OCI-LY3 (cell line): ENCODE results near the gene OTULINL.

Experiments
- H2AFZ ChIP-seq: fragments of 200-600, 300-600 bp; shearing (Covaris generic); 2 replicates; pipeline ENCODE4 v1.6.0; 2014; ENCODE audit warnings: antibody characterized with exemption, low read depth, low read length
- H3K27ac ChIP-seq: fragments of 200-600, 300-600 bp; sonication (generic); 2 replicates; pipeline ENCODE4 v1.5.1; 2014; ENCODE audit warnings: mild to moderate bottlenecking, low read length, moderate library complexity, mixed read lengths
- H3K27me3 ChIP-seq: fragments of 200-600, 300-600 bp; sonication (generic); 2 replicates; pipeline ENCODE4 v1.6.1; 2014; ENCODE audit warnings: low read depth, low read length, mixed read lengths
- H3K36me3 ChIP-seq: fragments of 200-600, 300-600 bp; sonication (generic); replicated peaks from 2 replicates; pipeline ENCODE3; 2014; ENCODE audit warnings: low read depth, low read length, mixed read lengths
- H3K4me1 ChIP-seq: fragments of 300-600, 200-600 bp; sonication (generic); 2 replicates; pipeline ENCODE4 v1.6.1; 2014; ENCODE audit warnings: low read length, mixed read lengths
- H3K4me2 ChIP-seq: fragments of 200-600, 300-600 bp; sonication (generic); 2 replicates; pipeline ENCODE4 v1.6.1; 2014; ENCODE audit warnings: low read length, mixed read lengths
- H3K4me3 ChIP-seq: fragments of 300-600, 200-600 bp; sonication (generic); 2 replicates; pipeline ENCODE4 v1.5.1; 2014; ENCODE audit warnings: antibody characterized with exemption, mild to moderate bottlenecking, low read length, moderate library complexity
- H3K79me2 ChIP-seq: fragments of 300-600, 200-600 bp; shearing (Covaris generic); 2 replicates; pipeline ENCODE4 v1.6.1; 2014; ENCODE audit warnings: mild to moderate bottlenecking, low read length, mixed read lengths
- H3K9ac ChIP-seq: fragments of 300-600, 200-600 bp; shearing (Covaris generic); 2 replicates; pipeline ENCODE4 v1.6.0; 2014; ENCODE audit warnings: mild to moderate bottlenecking, low read length, moderate library complexity
- H3K9me3 ChIP-seq: fragments of 200-600, 300-600 bp; shearing (Covaris generic); 2 replicates; pipeline ENCODE4 v1.6.1; 2014; ENCODE audit warnings: low read length, mixed read lengths; ENCODE audit not compliant: insufficient read depth
- H4K20me1 ChIP-seq: fragments of 200-600, 300-600 bp; sonication (generic); 2 replicates; pipeline ENCODE4 v1.6.1; 2016; ENCODE audit warnings: low read length, mixed read lengths; ENCODE audit not compliant: insufficient read depth
- CTCF ChIP-seq: fragments of 200-600, 300-600 bp; sonication (generic); IDR thresholded peaks from 2 replicates; pipeline ENCODE4 v1.5.1; 2014; ENCODE audit warnings: antibody characterized with exemption, low read length, low read depth
- EZH2phosphoT487 ChIP-seq: fragments of 200-600 bp; shearing (Covaris generic); IDR thresholded peaks from 2 replicates; pipeline ENCODE4 v1.6.1; 2018; ENCODE audit warnings: antibody characterized with exemption, mixed run types, low read depth

Gene OTULINL

GRCh38 chr5:14576206-14576605 is 5.4 kb upstream of the OTULINL start:
- H3K4me2 ChIP-seq, result no peak overlapping the region
- no peak overlapping the region for H3K27ac ChIP-seq
- H3K9ac ChIP-seq, result no peak overlapping the region
- no peak overlapping the region for H2AFZ ChIP-seq
- H4K20me1 ChIP-seq, result no peaks in the 10 kb centered on the region
- TF ChIP-seq EZH2phosphoT487 (no peak), CTCF (no peak)
- no peaks in the 10 kb centered on the region for H3K36me3 ChIP-seq
- no peaks in the 10 kb centered on the region for H3K9me3 ChIP-seq
- H3K79me2 ChIP-seq, result no peaks in the 10 kb centered on the region
- no peak overlapping the region for H3K4me3 ChIP-seq
- H3K27me3 ChIP-seq, result no peaks in the 10 kb centered on the region
- H3K4me1 ChIP-seq, result peaks cover 10% of the 10 kb centered on the region

- no peaks in the 10 kb centered on the region for H3K9me3 ChIP-seq
- TF ChIP-seq CTCF (no peak), EZH2phosphoT487 (no peak)
- H3K4me2 ChIP-seq, result no peak overlapping the region
- H3K27me3 ChIP-seq, result no peaks in the 10 kb centered on the region
- H2AFZ ChIP-seq, result no peak overlapping the region
- peaks cover 10% of the 10 kb centered on the region for H3K4me1 ChIP-seq
- H3K9ac ChIP-seq, result no peak overlapping the region
- no peaks in the 10 kb centered on the region for H3K79me2 ChIP-seq
- no peak overlapping the region for H3K27ac ChIP-seq
- H4K20me1 ChIP-seq, result no peaks in the 10 kb centered on the region
- no peaks in the 10 kb centered on the region for H3K36me3 ChIP-seq
- no peak overlapping the region for H3K4me3 ChIP-seq
Observed at GRCh38 chr5:14577079-14577725, 4.4 kb upstream of the OTULINL start.

GRCh38 chr5:14577971-14578370 is 3.6 kb upstream of the OTULINL start:
- no peak overlapping the region for H3K4me2 ChIP-seq
- no peaks in the 10 kb centered on the region for H3K27me3 ChIP-seq
- no peaks in the 10 kb centered on the region for H3K79me2 ChIP-seq
- H3K4me1 ChIP-seq, result peaks cover 12% of the 10 kb centered on the region
- no peak overlapping the region for H3K4me3 ChIP-seq
- no peak for TF ChIP-seq EZH2phosphoT487
- no peak for TF ChIP-seq CTCF
- no peaks in the 10 kb centered on the region for H3K36me3 ChIP-seq
- H4K20me1 ChIP-seq, result no peaks in the 10 kb centered on the region
- H2AFZ ChIP-seq, result no peak overlapping the region
- H3K9ac ChIP-seq, result no peak overlapping the region
- no peak overlapping the region for H3K27ac ChIP-seq
- H3K9me3 ChIP-seq, result no peaks in the 10 kb centered on the region

- no peaks in the 10 kb centered on the region for H3K36me3 ChIP-seq
- no peak for TF ChIP-seq CTCF
- TF ChIP-seq EZH2phosphoT487, result no peak
- H3K4me1 ChIP-seq, result peaks cover 8% of the 10 kb centered on the region
- H2AFZ ChIP-seq, result no peak overlapping the region
- H3K9ac ChIP-seq, result no peak overlapping the region
- H3K4me3 ChIP-seq, result no peak overlapping the region
- H3K79me2 ChIP-seq, result no peaks in the 10 kb centered on the region
- no peak overlapping the region for H3K4me2 ChIP-seq
- no peaks in the 10 kb centered on the region for H3K27me3 ChIP-seq
- H3K9me3 ChIP-seq, result no peaks in the 10 kb centered on the region
- no peak overlapping the region for H3K27ac ChIP-seq
- no peaks in the 10 kb centered on the region for H4K20me1 ChIP-seq
Observed at GRCh38 chr5:14579246-14579645, 2.3 kb upstream of the OTULINL start.
